HuH-7 (cell line): Measurements from ENCODE around the gene DGKZ.

Experiments
- DNase-seq: peaks from one replicate; pipeline ENCODE4 v3.0.0; 2011; ENCODE audit warnings: low spot score

DGKZ gene

DNA sequence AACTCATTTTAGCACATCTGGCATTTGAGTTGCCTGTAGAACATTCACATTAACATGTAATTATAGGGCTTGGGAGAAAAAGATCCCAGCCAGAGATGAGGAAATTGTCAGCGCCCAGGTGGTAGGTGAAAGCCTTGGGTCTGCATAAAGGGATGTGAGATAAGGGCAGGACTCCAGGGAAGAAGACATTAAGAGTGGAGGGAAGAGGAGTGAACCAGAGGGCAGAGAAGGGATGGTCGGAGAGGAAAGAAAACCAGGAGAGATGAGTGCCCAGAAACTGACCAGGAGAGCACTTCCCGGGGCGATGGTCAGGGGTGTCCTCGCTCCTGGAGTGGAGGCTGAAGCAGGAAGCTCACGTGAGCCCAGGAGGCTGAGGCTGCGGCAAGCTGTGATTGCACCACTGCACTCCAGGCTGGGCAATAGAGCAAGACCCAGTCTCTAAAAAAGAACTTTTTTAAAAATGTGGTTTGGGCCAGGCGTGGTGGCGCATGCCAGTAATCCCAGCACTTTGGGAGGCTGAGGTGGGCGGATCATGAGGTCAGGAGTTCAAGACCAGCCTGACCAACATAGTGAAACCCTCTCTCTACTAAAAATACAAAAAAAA, 20.3 kb upstream of the DGKZ start:
- no peak for DNase-seq

DNA sequence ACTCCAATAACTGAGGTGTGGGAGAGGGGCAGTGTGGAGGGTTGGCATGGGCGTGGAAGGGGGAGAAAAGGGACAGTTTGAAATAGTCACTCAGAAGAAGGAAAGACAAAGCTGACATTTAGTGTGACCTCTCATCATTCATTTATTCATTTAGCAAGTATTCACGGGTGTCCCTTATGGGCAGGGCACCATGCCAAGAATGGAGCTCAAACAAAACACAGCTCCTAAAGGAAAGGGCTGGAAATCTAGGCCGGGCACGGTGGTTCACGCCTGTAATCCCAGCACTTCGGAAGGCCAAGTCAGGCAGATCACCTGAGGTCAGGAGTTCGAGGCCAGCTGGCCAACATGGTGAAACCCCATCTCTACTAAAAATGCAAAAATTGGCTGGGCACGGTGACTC, 19.4 kb upstream of the DGKZ start:
- DNase-seq, result no peak

- DNase-seq, result no peak
These were observed 17.1 kb upstream of the DGKZ start for GRCh38 chr11:46330154-46330553.

DNA sequence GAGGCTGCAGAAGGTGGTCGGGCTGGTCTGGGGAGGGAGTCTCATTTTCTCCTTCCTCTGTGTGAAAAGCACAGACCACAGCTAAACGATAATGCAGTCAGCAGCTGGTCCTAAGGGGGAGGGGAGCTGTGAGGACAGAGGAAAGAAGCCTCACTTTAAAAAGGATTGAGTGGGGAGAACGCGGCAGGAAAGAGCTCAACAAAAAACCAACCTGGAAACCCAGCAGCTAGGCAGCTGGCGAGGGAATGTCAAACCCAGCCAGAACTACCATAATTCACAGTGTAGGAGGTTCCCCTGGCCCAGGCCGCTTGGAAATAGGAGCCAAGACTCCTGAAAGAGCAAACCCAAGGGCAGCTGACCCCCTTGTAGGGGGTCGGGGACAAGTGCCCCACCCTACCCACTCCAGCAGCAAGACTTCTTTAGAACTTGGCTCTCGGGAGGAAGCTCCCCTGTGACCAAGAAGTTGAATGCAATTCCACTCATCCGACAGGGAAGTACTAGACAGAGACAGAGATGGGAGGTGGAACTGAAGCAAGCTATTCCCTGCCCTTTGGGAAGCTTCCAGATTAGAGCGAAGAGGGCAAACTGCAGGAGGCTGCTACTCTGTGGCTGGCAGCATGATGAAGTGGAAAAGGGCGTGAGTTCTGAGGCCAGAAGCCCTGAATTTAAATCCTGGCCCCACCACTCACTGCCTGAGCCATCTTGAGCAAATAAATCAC, 16.5 kb upstream of the DGKZ start:
- DNase-seq, result no peak

GRCh38 chr11:46331282-46331984, 15.8 kb upstream of the DGKZ start:
- no peak for DNase-seq

- DNase-seq, result no peak
These were observed 15.1 kb upstream of the DGKZ start for GRCh38 chr11:46332093-46332567.

DNA sequence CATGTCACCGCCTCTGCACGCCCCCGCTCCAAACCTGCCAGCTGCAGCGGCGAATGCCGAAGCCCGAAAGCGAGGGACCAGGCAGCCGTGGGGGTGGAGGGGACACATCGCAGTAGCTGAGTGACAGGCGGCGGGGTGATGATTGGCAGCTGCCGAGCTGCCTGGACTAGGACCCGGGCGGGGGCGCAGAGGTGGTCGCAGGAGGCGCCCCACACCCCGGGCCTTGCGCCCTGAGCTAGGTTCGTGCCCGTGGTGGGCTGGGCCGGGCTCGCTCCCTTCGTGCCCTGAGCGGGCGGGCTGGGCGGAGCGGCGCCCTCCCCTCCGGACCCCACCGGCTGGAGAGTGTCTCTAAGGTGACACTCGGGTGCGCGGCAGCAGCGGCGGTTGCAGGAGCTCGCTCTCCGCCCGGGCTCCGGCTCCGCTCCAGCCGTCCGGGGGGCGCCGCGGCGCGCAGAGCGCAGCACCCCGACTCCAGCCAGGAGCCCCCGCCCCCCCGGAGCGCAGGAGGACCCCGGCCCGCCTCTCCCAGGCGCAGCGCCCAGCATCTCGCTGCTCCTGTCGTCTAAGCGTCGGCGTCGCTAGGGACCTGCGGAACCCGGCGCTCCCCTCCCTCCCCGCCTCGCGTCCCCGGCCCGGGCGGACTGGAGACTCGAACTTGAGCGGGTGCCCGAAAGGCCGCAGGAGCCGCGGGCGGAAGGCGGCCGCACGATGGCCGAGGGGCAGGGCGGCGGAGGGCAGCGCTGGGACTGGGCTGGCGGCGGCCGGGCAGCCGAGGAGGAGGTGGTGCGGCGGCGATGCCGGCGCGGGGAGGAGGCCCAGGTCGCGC, 14.5 kb upstream of the DGKZ start:
- DNase-seq, result peak; percentile 56

GRCh38 chr11:46333394-46333947, 13.8 kb upstream of the DGKZ start:
- no peak for DNase-seq

DNA sequence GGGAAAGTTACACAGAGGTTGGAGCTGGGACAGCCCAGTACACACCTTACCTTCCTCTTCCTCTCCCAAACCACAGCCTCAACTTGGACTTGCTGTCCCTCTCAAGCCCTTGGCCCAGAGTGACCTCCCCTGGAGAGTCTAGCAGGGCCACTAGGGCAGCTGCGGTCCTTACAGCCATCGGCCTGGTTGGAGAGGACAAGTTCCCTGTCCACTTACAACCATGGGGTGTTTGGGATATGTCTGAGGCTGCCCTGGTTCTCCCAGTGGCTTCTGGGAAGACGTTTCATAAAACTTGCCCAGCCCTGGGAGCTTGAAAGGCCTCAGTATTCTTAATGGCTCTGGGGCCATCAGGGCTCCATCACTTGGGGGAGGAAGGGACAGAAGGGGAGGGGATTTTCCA, 13.1 kb upstream of the DGKZ start:
- no peak for DNase-seq

GRCh38 chr11:46335271-46335670, 12.0 kb upstream of the DGKZ start:
- no peak for DNase-seq

- no peak for DNase-seq
These were observed 11.2 kb upstream of the DGKZ start for GRCh38 chr11:46335890-46336562.

DNA sequence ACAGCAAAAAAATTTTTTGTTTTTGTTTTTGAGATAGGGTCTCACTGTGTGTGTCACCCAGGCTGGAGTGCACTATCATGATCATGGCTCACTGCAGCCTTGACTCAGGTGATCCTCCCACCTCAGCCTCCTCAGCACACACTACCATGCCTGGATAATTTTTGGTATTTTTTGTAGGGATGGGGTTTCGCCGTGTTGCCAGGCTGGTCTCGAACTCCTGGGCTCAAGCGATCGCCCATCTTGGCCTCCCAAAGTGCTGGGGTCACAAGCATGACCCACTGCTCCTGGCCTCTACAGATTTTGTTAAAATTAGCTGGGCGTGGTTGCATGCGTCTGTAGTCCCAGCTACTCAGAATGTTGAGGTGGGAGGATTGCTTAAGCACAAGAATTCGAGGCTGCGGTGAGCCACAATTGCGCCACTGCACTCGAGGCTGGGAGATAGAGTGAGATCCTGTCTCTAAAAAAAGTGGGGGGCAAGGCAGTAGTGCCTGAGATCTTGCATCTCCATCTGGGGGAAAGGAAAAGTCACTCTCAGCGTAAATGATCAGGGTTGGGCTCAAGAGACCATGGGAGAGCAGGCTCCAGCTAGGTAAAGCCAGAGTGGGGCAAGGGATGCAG, 10.6 kb upstream of the DGKZ start:
- no peak for DNase-seq

- no peak for DNase-seq
These were observed 9.5 kb upstream of the DGKZ start for GRCh38 chr11:46337626-46338345.

DNA sequence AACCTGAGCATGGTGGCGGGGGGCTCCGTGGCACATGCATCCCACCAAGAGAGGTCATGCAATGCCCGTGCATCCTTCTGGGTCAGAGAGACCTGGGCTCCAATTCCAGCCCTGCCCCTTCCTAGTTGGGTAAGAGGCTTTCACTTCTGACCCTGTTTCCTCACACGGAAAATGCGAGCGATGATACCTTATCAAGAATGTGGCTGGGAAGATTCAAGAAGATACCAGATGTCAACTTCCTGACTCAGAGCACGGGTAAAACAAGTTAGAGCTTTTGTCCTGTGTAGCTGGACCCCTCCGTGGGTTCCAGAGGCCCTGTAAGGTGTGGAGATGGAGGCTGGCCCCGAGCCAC, 8.7 kb upstream of the DGKZ start:
- DNase-seq, result no peak

GRCh38 chr11:46338988-46339666, 8.1 kb upstream of the DGKZ start:
- no peak for DNase-seq

GRCh38 chr11:46339816-46340215, 7.4 kb upstream of the DGKZ start:
- no peak for DNase-seq

DNA sequence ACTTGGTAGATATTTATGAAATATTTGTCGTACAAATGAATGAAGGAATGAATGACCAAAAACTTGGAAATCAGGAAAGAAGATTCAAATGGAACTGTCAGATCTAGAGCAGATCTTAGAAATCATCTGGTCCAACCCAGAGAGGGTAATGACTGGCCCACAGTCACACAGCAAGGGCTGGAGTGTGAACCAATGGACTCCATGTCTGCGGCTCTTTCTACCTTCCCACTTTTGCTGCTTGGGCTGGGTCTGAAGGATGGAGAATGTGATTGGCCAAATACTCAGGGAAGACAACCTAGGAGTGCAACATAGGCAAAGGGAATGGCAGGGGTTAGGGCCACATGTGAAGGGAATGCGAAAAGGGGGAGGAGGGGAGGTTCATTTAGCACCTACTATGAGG, 5.8 kb upstream of the DGKZ start:
- DNase-seq, result no peak

DNA sequence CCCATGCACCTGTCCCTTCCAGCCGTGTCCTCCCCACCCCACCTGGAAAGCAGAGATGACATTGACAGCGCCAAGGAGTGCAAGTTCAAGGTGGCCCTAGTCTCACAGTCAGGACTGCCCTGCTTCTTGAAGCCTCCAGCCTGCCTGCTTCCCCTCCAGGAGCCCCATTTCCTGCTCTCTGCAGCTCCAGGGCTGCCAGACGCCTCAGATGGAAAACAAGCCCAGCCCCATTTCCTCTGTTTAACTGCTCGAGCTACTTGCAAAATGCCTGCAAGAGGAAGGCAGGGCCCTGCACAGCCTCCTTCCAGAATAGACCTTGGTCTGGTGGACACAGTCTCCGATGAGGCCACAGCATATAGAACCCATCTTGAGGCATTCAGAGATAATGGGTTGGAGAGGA, 5.0 kb upstream of the DGKZ start:
- no peak for DNase-seq

DNA sequence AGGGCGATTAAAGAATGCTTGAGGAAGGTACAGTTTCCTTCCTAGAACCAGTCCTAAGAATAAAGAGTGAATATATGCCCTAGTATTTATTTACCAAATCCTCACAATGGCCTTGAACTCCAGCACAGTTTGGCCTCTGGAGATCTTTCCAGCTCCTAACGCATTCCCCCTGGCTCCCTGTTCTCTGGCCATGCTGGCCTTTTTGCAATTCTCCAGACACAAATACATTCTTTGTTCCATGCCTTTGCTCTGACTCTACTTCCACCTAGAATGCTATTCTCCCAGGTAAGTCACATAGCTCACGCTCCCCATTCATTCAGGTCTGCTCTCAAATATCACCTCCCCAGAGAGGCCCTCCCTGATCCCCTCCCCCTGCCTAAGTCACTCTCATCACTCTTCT, 3.7 kb upstream of the DGKZ start:
- DNase-seq, result no peak

DNA sequence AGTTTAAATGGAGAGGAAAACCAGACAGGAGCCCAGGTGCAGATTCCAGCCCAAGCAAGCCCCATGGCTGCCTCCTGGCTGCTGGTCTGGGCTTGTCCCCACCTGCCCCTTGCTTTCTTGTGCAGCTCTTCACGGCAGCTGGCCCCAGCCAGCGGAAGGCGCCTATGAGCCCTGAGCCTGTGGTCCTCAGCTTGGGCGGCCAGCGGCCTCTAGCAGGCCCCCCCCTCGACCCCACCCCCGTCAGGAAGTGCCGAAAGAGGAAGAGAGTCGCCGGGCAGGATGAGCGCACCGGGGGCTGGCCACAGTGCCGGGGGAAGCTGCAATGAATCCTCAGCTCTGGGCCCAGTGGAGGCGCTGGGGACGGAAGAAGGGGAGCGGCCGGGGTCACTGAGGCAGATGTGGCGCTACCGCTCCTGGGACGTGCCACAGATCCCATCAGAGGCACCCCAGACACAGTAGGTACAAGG, 2.1 kb upstream of the DGKZ start:
- DNase-seq, result no peak
